ENCODE measurements around the gene SRD5A1. TPM values are rescaled to one million over a fixed set of nuclear protein-coding genes. Genes with fewer than 3 reads are reported as not detected.

Gene SRD5A1
- total RNA-seq, 1 donor from 2014 or later = 5.9 TPM

Other genes starting within 250 kb of the SRD5A1 start
- gene UBE2QL1, start 184.6 kb upstream of the SRD5A1 start, total RNA-seq = 0.13 and 1.0 TPM in 2 replicates
- gene NSUN2, start 396 bp upstream of the SRD5A1 start, total RNA-seq = 47.9 and 50.3 TPM in 2 replicates
- gene TENT4A, start 80.0 kb downstream of the SRD5A1 start, total RNA-seq = 6.9 and 8.0 TPM in 2 replicates

Measured in dermis microvascular lymphatic vessel endothelial cell (primary cell).